Measurements from ENCODE around the gene EXD1.
"Not testable (repeated sequence)": the region's sequence is repeated elsewhere in the genome, so short reads cannot be mapped to it uniquely, and the experiment has no call there.

Gene EXD1, protein sequence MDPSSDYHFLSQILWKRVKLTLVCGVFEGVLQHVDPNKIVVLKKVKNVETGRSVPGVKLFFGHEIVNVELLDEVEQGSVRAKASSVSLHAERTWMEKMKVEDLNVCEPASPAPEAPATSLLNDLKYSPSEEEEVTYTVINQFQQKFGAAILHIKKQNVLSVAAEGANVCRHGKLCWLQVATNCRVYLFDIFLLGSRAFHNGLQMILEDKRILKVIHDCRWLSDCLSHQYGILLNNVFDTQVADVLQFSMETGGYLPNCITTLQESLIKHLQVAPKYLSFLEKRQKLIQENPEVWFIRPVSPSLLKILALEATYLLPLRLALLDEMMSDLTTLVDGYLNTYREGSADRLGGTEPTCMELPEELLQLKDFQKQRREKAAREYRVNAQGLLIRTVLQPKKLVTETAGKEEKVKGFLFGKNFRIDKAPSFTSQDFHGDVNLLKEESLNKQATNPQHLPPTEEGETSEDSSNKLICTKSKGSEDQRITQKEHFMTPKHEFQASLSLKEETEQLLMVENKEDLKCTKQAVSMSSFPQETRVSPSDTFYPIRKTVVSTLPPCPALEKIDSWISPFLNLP

DNA sequence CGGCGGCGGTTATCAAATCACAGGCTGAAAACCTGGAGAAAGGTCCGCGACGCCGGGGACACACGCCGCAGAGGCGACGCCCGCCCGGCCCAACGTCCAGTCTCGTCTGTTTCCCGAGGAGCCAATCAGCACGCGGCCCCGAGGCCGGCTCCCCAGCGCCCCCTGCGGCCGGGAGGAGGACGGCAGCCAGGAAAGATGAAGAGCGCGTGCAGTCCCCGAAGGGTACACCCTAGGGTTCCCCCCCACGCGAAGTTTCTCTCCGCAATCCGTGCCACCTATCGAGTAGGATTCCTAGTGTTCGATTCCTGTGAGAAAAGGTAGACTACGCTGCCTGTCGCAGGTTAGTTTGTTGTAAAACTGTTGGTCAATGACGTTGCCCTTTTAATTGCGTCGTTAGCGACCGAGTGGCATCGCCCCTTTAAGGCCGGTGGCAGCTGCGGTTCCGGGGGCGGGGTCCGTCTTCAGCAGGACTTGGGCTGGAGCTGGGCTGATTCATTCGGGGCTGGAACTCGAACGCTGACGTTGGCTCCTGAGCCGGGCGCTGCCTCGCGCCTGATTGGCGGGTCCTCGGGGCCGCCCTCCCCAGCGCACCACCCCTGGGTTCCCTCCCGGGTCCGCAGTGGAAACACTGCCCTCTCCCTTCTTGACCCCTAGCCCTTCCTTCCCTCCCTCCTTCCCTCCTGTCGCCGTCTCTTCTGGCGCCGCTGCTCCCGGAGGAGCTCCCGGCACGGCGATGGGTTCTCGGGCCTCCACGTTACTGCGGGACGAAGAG, at the start of gene EXD1, which contains the start of gene CHP1:
TSS of gene EXD1 (minus strand) at position 108 of the 772 bp plus-strand sequence. CDS start 4,182 bp downstream, outside the sequence.
TSS of gene CHP1 (plus strand) at position 619 of the 772 bp plus-strand sequence. CDS start at position 734, 115 bp downstream.
- peak; percentile 75 for DNase-seq

DNA sequence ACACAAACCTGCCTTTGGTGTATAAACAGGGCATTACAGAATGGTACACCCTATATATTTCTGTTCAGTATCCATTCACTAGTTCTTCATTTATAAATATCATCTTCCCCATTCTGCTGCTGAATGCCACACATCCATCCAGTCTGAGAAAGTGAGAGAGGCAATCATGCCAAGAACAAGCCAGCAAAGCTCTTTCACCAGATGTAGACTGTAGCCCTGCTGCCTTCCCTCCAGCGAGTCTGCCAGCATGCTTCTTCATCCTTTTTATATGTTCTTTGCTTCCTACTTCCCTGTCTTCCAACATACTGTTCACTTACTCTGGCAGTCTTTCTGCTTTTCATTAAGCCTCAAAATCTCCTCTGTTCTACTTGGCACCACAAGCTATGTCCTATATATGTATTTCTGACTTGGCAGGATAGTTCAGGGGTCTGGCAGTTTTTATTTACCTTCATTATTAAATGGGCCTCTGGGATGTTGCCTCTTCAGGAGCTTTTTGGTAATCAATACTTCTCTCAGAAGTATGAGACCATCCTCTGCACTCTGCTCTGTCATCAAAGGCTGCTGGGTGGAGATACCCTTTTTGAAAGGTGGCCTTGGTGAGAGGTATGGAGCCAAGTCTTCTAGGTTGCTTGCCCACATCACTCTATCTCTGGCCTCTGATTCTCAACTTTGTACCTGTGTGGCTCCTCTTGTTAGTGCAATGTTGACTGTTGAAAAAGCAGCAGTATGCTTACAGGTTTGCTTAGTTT, 49.2 kb upstream of the EXD1 start:
- DNase-seq: no peak

DNA sequence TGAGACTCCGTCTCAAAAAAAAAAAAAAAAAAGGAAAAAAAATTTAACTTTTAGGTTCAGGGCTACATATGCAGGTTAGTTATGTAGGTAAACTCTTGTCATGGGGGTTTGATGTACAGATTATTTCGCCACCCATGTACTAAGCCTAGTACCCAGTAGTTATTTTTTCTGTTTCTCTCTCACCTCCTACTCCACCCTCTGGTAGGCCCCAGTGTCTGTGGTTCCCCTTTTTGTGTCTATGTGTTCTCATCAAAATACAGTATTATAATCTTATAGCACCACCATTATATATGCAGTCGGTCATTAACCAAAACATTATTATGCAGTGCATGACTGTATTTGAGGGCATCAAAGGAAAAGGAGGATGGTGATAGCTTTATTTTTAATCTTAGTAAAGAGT, 47.8 kb upstream of the EXD1 start:
- no peak for DNase-seq

DNA sequence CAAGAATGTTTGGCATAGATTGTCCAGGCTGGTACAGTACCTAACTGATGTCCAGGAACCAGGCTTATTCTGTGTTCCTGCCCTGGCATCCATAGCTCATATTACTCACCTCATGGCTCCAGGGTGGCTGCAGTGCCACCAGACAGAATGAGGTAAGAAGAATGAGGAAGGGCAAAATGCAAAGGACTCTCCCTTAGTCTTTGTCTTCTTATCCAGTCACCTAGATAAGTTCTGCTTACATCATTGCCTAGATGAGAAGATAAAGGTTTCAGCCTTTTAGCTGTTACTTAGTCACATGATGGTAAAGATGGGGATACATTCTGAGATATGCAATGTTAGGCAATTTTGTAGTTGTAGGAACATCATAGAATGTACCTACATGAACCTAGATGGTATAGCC, 46.3 kb upstream of the EXD1 start:
- no peak for DNase-seq

DNA sequence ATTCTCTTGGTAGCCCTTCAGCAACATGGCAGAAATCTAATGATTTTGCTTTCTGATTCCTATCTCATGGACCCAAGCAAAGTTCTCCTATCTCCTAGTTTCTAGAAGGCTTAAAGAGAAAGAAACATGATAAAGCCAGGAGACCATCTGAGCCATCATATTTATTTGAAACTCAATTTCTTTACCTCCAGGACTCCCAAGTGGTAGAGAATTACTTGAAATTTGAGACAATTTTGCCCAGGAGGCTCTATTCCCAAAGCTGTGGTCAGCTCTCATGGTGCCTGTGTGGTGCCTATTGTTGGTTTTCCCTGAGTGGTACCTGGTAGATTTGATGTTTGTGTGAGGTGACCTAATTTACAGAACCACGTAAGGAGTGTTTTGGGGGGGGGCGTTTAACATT, 39.3 kb upstream of the EXD1 start:
- DNase-seq: no peak

DNA sequence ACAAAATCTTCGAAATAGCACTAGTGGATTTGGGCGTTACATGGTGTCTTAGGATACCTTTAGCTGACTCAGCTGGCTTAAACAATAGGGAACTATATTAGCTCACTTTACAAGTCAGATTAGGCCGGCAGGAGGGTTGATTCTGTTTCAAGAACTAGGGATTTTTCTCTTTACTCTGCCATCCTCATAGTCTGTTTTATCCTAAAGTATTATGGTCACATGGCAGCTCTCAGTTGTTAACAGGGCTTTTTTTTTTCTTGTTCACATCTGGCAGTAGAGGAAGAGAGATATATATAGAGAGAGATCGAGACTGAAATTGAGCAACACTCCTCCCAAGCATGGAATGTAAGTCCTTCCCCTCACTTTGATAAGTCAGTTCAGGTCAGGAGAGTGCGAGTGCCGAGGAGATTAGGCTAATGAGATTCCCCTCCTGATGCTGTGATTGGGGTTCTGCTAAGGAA, 33.4 kb upstream of the EXD1 start:
- DNase-seq: no peak

DNA sequence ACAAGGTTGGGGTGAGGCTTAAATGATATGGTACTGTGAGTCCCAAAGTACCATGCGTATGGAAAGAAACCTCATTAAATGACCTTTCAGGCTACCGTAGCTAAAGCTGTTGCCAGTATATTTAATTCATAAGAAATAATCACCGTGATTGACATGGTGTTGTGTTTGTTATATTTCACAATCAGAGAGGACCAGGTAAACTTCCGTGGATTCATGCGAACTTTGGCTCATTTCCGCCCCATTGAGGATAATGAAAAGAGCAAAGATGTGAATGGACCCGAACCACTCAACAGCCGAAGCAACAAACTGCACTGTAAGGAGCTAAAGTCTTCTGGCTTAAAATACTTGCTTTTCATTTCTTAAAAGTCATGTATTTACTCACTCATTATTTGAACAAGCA, 32.0 kb upstream of the EXD1 start:
- DNase-seq: no peak

DNA sequence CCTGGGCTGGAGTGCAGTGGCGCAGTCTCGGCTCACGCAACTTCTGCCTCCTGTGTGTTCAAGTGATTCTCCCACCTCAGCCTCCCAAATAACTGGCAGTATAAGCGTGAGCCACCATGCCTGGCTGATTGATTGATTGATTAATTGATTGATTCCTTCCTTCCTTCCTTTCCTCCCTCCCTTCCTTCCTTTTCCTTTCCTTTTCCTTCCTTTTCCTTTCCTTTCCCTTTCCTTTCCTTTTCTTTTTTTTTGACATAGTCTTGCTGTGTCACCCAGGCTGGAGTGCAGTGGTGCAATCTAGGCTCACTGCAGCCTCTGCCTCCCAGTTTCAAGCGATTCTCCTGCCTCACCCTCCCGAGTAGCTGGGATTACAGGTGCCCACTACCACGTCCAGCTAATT, 30.4 kb upstream of the EXD1 start:
- not testable (repeated sequence) for DNase-seq

DNA sequence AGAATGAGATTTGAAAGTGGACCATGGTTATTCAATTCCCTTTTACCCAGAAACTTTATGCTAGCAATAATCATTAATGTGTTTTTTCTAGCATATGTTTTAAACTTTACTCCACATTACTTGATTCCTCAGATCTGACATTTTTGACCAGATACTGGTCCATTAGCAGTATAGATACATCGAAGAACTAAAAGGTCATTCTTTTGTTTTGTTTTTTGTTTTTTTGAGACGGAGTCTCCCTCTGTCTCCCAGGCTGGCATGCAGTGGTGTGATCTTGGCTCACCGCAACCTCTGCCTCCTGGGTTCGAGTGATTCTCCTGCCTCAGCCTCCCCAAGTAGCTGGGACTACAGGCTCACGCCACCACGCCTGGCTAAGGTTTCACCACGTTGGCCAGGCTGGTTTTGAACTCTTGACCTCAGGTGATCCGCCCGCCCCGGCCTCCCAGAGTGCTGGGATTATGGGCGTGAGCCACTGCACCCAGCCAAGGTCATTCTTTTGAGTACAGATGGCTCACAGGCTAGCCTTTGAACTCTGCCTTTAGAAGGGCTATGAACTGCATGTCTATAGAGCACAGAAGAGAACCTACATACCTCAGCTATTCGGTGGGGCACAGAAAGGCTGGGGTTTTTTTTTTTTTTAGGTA, 29.1 kb upstream of the EXD1 start:
- no peak for DNase-seq

DNA sequence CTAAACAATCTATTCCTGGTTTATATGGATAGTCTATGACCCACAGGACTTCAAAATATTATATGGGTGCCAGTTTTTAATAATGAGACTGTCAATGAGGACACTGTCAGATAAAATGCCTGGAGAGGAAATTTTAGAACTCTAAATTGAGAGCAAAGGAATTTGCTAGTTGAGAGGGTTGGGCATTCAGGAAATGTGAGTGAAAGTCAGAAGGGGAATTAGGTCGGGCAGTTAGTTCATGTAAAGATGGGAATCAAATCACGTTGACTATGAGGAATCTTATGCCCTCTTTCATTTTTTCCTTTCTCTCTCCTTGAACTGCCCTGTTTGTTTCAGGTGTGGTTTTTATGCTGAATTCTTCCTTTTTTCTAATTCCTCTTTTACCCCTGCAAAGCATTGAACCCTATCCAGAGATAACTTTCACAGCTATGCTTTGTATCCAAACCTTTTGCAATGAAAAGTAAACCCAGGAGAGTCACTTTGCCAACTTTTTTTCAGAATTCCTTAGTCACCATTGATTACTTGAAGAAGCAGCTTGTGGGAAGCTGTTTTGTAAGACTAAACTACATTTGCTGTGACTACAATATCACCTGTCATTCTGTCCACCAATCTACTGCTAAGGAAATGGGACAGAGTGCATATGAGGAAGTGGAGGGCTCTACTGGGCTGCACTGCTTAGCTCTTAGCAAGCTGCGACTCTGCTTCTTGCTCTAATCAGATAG, 28.4 kb upstream of the EXD1 start:
- no peak for DNase-seq

DNA sequence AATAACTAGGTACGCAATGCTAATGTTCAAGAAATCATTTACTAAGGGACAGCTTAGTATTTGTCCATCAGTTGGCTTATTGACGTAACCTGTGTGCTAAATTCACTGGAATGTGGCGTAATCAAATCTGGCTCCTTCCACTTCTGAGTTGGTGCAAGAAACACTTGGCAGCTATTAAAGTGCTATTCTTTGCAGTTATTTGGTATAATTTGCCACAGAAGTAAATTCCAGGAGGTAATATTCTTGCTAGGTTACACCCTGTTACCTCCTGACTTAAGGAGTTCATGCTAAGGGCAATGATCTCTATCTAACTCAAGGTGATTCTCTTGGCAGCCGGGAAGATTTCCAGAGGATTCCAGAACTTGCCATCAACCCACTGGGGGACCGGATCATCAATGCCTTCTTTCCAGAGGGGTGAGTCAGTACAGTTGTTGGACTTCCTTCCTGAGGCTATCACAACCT, 26.1 kb upstream of the EXD1 start:
- DNase-seq: no peak

DNA sequence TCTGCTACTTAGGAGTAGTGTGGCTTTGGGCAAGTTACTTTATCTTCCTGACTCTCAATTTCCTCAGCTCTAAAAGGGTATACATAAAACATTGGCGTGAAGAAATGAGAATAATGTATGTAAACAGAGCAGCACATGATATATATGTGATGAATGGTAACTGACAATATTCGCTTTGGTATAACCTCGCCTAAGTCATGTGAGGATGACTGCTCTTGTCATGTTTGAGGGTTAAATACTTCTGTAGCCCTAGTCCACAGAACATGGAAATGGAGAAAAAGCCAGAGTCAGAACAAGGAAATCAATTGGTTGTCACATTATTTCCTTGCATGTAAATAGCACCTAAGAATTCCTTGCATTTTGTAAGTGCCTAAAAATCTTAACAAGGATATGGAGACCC, 25.5 kb upstream of the EXD1 start:
- DNase-seq: no peak

DNA sequence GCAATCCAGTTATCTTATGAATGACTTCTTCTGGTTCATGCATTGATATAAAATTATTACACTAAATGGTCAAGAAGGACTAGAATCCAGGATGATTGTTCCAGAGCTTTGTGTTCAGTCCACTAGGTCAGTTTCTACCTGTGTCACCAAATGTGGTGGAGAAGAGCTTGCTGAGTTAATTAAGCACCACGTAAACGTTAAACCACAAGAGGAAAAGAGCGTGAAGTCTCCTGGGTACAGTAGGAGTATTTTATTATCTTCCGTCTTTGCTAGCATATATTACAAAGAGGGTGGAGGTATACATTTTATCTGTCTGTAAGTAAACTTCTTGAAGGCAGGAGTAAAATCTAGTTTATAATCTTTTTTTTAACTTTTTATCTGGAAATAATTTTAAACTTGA, 24.0 kb upstream of the EXD1 start:
- no peak for DNase-seq

DNA sequence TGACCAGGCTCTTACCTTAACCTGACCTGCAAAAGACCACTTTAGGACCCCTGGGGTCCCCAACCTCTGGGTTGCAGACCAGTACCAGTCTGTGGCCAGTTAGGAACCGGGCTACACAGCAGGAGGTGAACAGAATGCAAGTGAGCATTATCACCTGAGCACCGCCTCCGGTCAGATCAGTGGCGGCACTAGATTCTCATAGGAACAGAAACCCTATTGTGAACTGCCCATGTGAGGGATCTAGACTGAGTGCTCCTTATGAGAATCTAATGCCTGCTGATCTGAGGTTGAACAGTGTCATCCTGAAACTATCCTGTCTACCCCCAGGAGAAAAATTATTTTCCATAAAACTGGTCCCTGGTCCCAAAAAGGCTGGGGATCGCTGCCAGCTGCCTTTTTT, 20.9 kb upstream of the EXD1 start:
- no peak for DNase-seq

DNA sequence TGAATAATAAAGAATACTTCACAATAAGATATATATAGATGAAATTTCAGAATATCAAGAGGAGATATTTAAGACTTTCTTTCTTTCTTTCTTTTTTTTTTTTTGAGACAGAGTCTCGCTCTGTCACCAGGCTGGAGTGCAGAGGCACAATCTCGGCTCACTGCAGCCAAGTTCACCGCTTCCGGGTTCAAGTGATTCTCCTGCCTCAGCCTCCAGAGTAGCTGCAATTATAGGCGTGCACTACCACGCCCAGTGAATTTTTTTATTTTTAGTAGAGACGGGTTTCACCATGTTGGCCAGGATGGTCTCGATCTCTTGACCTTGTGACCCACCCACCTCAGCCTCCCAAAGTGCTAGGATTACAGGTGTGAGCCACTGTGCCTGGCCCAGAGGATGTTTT, 20.2 kb upstream of the EXD1 start:
- not testable (repeated sequence) for DNase-seq

DNA sequence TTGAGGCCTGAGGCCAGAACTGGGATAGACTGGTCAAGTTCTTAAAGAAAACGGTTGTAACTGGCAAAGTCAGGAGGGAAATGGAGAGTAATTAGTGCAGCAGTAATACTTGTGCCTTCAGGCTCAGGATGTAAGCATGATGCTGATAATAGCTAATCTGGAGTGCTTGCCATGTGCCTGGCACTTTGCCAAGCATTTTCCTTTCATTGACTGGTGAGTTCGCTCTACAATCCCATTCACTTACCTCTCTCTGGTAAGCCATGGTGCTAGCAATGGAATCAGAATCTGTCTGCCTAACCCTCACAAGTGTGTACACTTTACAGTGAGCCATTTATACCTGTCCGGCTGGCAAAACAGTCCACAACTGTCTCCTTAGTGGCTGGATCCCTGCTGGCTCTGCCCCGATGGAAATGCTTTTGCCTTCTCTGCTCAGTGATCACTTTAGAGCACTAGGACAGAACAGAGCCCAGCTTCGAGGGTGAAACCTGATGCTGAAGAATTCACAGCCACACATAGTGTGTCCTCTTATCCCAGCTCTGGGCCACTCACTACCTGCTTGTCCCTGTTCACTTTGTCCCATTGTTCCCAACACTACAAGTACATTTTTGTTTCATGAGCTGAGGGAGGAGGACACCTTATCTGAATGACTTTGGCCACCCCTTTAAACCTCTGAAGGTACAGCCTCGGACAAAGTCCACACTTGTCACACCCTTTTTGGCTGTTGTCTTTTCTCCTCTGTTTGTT, 10.8 kb upstream of the EXD1 start:
- peak; percentile 50 for DNase-seq

DNA sequence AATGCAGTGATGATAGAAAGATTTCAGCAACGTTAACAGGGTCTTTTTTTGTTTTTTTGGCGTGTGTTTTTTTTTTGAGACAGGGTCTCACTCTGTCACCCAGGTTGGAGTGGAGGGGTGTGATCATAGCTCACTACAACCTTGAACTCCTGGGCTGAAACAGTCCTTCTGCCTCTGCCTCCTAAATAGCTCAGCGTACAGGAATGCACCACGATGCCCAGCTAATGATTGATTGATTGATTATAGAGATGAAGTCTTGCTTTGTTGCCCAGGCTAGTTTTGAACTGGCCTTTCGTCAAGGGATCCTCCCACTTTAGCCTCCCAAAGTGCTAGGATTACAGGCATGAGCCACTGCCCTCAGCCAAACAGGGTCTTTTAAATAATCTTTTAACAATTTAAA, 7.5 kb upstream of the EXD1 start:
- no peak for DNase-seq

DNA sequence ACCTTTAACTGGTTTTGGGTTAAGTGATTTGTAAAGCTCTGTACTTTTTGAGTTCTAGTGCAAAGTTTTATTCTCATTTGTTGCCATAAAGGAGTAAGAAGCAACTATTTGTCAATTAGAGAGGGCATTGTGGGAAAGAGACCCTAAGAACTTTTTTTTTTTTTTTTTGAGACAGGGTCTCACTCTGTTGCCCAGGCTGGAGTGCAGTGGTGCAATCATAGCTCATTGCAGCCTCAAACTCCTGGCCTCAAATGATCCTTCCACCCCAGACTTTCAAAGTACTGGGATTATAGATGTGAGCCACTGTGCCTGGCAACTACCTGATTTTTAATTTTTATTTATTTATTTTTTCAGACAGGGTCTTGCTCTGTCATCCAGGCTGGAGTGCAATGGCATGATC, 5.4 kb upstream of the EXD1 start:
- no peak for DNase-seq

DNA sequence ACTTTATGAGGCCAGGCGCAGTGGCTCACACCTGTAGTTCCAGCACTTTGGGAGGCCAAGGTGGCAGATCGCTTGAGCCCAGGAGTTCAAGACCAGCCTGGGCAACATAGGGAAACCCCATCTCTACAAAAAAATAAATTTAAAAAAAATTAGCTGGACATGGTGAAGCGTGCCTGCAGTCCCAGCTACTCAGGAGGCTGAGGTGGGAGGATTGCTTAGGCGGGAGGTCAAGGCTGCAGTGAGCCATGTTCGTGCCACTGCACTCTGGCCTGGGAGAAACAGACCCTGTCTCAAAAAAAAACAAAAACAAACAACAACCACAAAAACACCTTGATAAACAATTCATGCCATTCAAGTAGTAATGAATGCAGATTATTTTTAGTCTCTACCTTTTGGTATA, 4.7 kb upstream of the EXD1 start:
- not testable (repeated sequence) for DNase-seq

DNA sequence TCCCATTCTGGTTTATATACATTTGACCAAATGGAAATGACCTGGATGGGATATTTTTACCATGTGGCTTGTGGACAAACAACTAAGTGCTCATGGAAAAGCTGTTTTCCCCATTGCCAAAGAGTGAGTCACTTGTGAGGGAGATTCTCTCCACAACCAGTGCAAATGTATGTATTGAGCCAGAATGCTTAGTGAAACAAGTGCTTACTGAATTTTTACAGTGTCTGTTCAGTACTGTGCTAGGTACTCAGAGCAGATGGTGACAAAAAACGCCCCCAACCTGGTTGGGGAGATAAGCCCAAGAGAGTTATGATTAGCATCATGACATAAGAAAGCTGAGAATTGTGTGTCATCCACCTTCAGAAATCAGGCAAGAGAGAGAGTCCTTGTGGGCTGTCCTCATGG, 2.8 kb upstream of the EXD1 start:
- no peak for DNase-seq

All from NCI-H1092 (cell line).